Ovary (tissue), 3 donors: ENCODE results near the gene DPEP2.

Source experiments
- EP300 ChIP-seq: sonication (generic); formaldehyde crosslinking; IDR thresholded peaks from one replicate; pipeline ENCODE4 v1.6.1; 2017; ENCODE audit warnings: antibody characterized with exemption
- TF ChIP-seq, protein P1 (sequence below), 3 donors: fragments of 450-650 bp in 2 of 3; fragments of 200-600 bp in 1 of 3; IDR thresholded peaks; one replicate each; pipeline versions ENCODE4 v1.5.1 to v1.8.0; 2016 to 2022; ENCODE audit warnings: antibody characterized with exemption in 3 of 3, mild to moderate bottlenecking in 1 of 3
- donor health status: DM: no; HTN: no; CAD: no.

DNA sequence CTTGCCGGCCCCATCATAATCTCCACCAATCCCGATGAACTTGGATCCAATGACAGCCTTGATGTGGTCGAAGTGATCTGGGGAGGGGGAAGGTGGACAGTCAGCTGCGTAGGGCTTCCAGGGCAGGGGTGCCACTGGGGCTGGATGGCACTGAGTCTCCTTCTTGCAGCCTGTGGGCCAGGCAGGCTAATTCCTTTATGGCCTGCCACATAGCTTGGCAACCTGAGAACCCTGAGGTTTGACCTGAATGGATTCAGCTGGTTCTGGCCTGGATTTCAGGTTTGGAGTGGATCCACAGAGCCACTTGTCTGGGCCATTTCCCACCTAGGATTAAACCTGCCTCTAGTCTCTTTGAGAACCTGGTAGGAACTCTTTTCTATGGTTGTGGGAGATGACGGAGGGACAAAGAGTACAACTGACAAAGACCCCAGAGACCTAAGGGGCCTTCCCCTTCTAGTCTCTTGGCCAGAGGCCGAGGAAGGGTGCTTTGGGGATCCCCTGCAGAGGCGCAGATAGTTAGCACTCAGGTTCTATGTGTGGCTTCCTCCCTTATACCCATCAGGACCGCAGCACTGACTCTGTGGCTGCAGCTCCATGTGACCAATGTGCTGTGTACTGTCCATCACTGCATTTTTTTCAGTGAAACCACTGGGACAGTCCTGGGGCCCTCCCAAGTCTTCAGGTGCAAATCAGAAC lies 9.8 kb downstream of the DPEP2 start:
- TF ChIP-seq EP300 = no peak
- TF ChIP-seq, protein P1, sequence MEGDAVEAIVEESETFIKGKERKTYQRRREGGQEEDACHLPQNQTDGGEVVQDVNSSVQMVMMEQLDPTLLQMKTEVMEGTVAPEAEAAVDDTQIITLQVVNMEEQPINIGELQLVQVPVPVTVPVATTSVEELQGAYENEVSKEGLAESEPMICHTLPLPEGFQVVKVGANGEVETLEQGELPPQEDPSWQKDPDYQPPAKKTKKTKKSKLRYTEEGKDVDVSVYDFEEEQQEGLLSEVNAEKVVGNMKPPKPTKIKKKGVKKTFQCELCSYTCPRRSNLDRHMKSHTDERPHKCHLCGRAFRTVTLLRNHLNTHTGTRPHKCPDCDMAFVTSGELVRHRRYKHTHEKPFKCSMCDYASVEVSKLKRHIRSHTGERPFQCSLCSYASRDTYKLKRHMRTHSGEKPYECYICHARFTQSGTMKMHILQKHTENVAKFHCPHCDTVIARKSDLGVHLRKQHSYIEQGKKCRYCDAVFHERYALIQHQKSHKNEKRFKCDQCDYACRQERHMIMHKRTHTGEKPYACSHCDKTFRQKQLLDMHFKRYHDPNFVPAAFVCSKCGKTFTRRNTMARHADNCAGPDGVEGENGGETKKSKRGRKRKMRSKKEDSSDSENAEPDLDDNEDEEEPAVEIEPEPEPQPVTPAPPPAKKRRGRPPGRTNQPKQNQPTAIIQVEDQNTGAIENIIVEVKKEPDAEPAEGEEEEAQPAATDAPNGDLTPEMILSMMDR (IDR thresholded peaks at IDR 0.05) = no peak
